SU-DHL-6 (cell line): Measurements from ENCODE around the gene PXT1.

ENCODE experiments used
- H2AFZ ChIP-seq: fragments of 200-600 bp; sonication (generic); 2 replicates; pipeline ENCODE4 v1.6.1; 2014; ENCODE audit warnings: low read depth, mild to moderate bottlenecking, moderate library complexity, mixed read lengths, antibody characterized with exemption, low read length; ENCODE audit not compliant: severe bottlenecking
- H3F3A ChIP-seq: fragments of 200-600 bp; shearing (Covaris generic); 2 replicates; pipeline ENCODE4 v1.6.0; 2016; ENCODE audit warnings: antibody characterized with exemption, mild to moderate bottlenecking; ENCODE audit not compliant: insufficient read depth
- H3K27ac ChIP-seq: fragments of 200-600 bp; sonication (generic); 2 replicates; pipeline ENCODE4 v1.5.1; 2016; ENCODE audit warnings: low read depth, mild to moderate bottlenecking, low read length, moderate library complexity, mixed read lengths
- H3K27me3 ChIP-seq: fragments of 200-600 bp; sonication (generic), shearing (Covaris generic); 2 replicates; pipeline ENCODE4 v1.6.0; 2014; ENCODE audit warnings: mild to moderate bottlenecking, low read length
- H3K36me3 ChIP-seq: fragments of 200-600 bp; sonication (generic); 2 replicates; pipeline ENCODE4 v1.6.1; 2014; ENCODE audit warnings: mild to moderate bottlenecking, low read length, mixed read lengths
- H3K4me2 ChIP-seq: fragments of 300-600, 200-600 bp; shearing (Covaris generic), sonication (generic); 2 replicates; pipeline ENCODE4 v1.6.0; 2014; ENCODE audit warnings: low read length, low read depth, mild to moderate bottlenecking; ENCODE audit not compliant: poor library complexity, severe bottlenecking
- H3K4me3 ChIP-seq: fragments of 200-600 bp; sonication (generic); 2 replicates; pipeline ENCODE4 v1.5.1; 2014; ENCODE audit warnings: antibody characterized with exemption, low read length, mild to moderate bottlenecking, mixed read lengths; ENCODE audit not compliant: insufficient read depth, poor library complexity, severe bottlenecking
- H3K79me2 ChIP-seq: fragments of 200-600 bp; sonication (generic); 2 replicates; pipeline ENCODE4 v1.6.1; 2014; ENCODE audit warnings: mild to moderate bottlenecking, low read length, moderate library complexity; ENCODE audit not compliant: insufficient read depth
- H3K9ac ChIP-seq: fragments of 200-600 bp; sonication (generic); 2 replicates; pipeline ENCODE4 v1.7.0; 2014; ENCODE audit warnings: mild to moderate bottlenecking, low read length
- H3K9me2 ChIP-seq: fragments of 200-600 bp; sonication (generic); replicated peaks from 2 replicates; pipeline ENCODE4 v1.6.1; 2014; ENCODE audit warnings: low read length; ENCODE audit not compliant: insufficient read depth
- H3K9me3 ChIP-seq: fragments of 200-600 bp; sonication (generic); 2 replicates; pipeline ENCODE4 v1.6.1; 2014; ENCODE audit warnings: low read length, mixed read lengths; ENCODE audit not compliant: insufficient read depth
- H4K20me1 ChIP-seq: fragments of 200-600 bp; sonication (generic); 2 replicates; pipeline ENCODE4 v1.6.1; 2014; ENCODE audit warnings: low read depth, mild to moderate bottlenecking, antibody characterized with exemption, low read length, moderate library complexity, mixed read lengths
- EZH2phosphoT487 ChIP-seq: fragments of 200-600 bp; sonication (generic), shearing (Covaris generic); conservative IDR thresholded peaks from 2 replicates; pipeline ENCODE4 v1.6.1; 2018; ENCODE audit warnings: mild to moderate bottlenecking, antibody characterized with exemption, low read length, moderate library complexity, mixed read lengths
- TF ChIP-seq, protein P1 (sequence below): fragments of 200-600 bp; sonication (generic); IDR thresholded peaks from one replicate; pipeline ENCODE4 v1.5.1; 2017; ENCODE audit warnings: antibody characterized with exemption, mild to moderate bottlenecking, low read length, moderate library complexity; ENCODE audit not compliant: insufficient read depth, poor library complexity, severe bottlenecking

Gene PXT1

DNA sequence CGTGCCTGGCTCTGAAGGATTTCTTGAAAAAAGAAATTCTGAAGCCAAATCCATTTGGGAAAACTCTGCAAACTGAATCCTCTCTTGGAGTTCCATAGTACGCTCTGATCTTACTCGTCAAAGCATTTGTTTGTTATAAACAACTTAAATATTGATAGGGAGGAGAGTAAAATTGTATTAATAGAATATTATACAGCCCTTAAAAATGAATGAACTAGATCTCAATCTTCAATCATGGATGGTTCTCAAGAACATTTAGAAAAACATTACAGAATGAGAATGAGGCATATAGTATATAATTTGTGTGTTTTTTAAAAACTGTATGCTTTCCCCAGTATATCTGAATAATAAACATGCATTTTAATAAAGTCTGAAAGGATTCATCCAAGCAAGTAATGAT lies 25.0 kb upstream of the PXT1 start:
- H3F3A ChIP-seq = peaks cover 19% of the 10 kb centered on the region; the same call in 1 of the 2 replicates
- no peak overlapping the region for H2AFZ ChIP-seq
- H3K79me2 ChIP-seq = peaks cover 81% of the 10 kb centered on the region
- H3K27me3 ChIP-seq = no peaks in the 10 kb centered on the region
- no peak for TF ChIP-seq EZH2phosphoT487
- no peak overlapping the region for H3K4me2 ChIP-seq
- peaks cover 13% of the 10 kb centered on the region; the same call in 1 of the 2 replicates for H3K36me3 ChIP-seq
- no peak overlapping the region for H3K27ac ChIP-seq
- no peak overlapping the region for H3K9ac ChIP-seq
- H3K9me3 ChIP-seq = no peaks in the 10 kb centered on the region
- H3K4me3 ChIP-seq = no peak overlapping the region
- no peaks in the 10 kb centered on the region for H3K9me2 ChIP-seq
- H4K20me1 ChIP-seq = peaks cover 17% of the 10 kb centered on the region

DNA sequence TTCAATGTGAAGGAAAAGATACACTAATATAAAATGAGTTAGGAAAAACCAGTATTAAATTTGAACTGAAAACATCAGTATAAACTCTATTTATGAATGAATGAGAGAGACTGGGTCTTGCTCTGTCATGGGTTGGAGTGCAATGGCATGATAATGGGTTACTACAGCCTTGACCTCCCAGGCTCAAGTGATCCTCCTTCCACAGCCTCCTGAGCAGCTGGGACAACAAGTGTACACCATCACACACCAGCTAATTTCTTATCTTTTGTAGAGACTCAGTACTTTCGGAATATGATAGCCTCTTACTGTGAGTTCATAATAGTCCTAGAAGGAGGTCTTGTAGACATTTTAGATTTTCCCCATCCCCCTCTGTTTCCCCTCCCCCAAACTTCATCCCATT lies 21.6 kb upstream of the PXT1 start:
- H3K27ac ChIP-seq = no peak overlapping the region
- 0 out of 2 replicates have a peak, but pooled peaks cover 7% of the 10 kb centered on the region for H3K36me3 ChIP-seq
- peaks cover 34% of the 10 kb centered on the region for H4K20me1 ChIP-seq
- no peak overlapping the region for H3K4me3 ChIP-seq
- peaks cover 15% of the 10 kb centered on the region; the same call in 1 of the 2 replicates for H3F3A ChIP-seq
- H3K9me2 ChIP-seq = no peaks in the 10 kb centered on the region
- no peaks in the 10 kb centered on the region for H3K27me3 ChIP-seq
- H2AFZ ChIP-seq = no peak overlapping the region
- H3K9me3 ChIP-seq = no peaks in the 10 kb centered on the region
- H3K4me2 ChIP-seq = no peak overlapping the region
- no peak overlapping the region for H3K9ac ChIP-seq
- H3K79me2 ChIP-seq = peaks cover 99% of the 10 kb centered on the region
- no peak for TF ChIP-seq EZH2phosphoT487
- TF ChIP-seq, protein P1, sequence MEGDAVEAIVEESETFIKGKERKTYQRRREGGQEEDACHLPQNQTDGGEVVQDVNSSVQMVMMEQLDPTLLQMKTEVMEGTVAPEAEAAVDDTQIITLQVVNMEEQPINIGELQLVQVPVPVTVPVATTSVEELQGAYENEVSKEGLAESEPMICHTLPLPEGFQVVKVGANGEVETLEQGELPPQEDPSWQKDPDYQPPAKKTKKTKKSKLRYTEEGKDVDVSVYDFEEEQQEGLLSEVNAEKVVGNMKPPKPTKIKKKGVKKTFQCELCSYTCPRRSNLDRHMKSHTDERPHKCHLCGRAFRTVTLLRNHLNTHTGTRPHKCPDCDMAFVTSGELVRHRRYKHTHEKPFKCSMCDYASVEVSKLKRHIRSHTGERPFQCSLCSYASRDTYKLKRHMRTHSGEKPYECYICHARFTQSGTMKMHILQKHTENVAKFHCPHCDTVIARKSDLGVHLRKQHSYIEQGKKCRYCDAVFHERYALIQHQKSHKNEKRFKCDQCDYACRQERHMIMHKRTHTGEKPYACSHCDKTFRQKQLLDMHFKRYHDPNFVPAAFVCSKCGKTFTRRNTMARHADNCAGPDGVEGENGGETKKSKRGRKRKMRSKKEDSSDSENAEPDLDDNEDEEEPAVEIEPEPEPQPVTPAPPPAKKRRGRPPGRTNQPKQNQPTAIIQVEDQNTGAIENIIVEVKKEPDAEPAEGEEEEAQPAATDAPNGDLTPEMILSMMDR = no peak

DNA sequence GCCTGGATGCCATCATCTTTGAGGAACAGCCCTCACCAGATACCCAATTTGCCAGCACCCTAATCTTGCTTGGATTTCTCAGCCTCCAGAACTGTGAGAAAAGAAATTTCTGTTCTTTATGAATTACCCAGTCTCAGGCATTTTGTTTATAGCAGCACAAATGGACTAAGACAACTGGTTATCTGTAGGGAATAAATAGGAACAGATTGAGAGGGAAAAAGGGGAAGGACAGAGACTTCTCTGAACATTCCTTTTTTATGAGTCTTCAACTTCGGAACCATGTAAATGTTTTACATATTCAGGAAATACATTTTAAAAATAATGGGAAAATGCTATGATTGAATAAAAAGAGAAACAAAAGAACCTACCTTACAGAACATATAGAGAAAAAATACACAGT lies 21.0 kb upstream of the PXT1 start:
- 0 out of 2 replicates have a peak, but pooled peaks cover 7% of the 10 kb centered on the region for H3K36me3 ChIP-seq
- H3K79me2 ChIP-seq = peaks cover 99% of the 10 kb centered on the region
- no peak overlapping the region for H3K27ac ChIP-seq
- H3K4me2 ChIP-seq = no peak overlapping the region
- H3K9me3 ChIP-seq = no peaks in the 10 kb centered on the region
- H4K20me1 ChIP-seq = peaks cover 28% of the 10 kb centered on the region
- no peak overlapping the region for H2AFZ ChIP-seq
- no peak overlapping the region for H3K4me3 ChIP-seq
- peaks cover 10% of the 10 kb centered on the region; the same call in 1 of the 2 replicates for H3F3A ChIP-seq
- TF ChIP-seq EZH2phosphoT487 = no peak
- TF ChIP-seq, protein P1 = no peak
- H3K27me3 ChIP-seq = no peaks in the 10 kb centered on the region
- no peaks in the 10 kb centered on the region for H3K9me2 ChIP-seq
- H3K9ac ChIP-seq = no peak overlapping the region

DNA sequence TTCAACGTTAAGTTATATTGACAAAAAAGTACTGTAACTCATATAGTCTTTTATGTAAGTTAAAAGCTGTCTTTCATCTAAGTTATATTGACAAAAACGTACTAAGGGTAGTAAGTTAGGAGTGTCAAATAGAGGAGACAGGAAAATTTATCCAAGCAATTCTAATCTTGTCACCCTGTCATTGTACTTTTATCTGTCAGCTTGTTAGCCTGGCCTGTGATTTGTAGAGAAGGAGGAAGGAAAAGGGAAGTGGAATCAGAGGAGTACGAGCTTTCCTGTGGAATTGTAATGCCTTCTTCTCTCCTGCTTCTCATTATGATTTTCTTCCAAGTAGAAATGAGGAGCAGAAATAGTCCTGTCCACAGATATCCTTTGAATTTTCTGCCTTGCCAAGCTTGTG lies 19.0 kb upstream of the PXT1 start:
- H3K9me3 ChIP-seq = no peaks in the 10 kb centered on the region
- no peak overlapping the region for H3K27ac ChIP-seq
- no peak overlapping the region for H3K4me3 ChIP-seq
- no peaks in the 10 kb centered on the region for H3K9me2 ChIP-seq
- no peaks in the 10 kb centered on the region for H3K27me3 ChIP-seq
- no peak overlapping the region for H3K4me2 ChIP-seq
- no peak overlapping the region for H3K9ac ChIP-seq
- H3K36me3 ChIP-seq = 0 out of 2 replicates have a peak, but pooled peaks cover 7% of the 10 kb centered on the region
- H2AFZ ChIP-seq = no peak overlapping the region
- no peaks in the 10 kb centered on the region; the same call in 1 of the 2 replicates for H3F3A ChIP-seq
- peaks cover 24% of the 10 kb centered on the region for H4K20me1 ChIP-seq
- H3K79me2 ChIP-seq = peaks cover 100% of the 10 kb centered on the region
- no peak for TF ChIP-seq EZH2phosphoT487
- TF ChIP-seq, protein P1 = no peak
